Measurements from ENCODE around the gene CPZ. TPM values are rescaled to one million over a fixed set of nuclear protein-coding genes. Genes with fewer than 3 reads are reported as not detected.

CPZ gene
- total and polyA plus RNA-seq, 10 donors = 0.11 to 8.5 (median 0.93) TPM; not detected in 1

GRCh38 chr4:8614365-8615193 is 22.0 kb downstream of the CPZ start:
- H3K36me3 ChIP-seq = no peaks in the 10 kb centered on the region
- no peak overlapping the region for H3K27ac ChIP-seq
- no peak overlapping the region for H3K4me3 ChIP-seq
- intact Hi-C loops (cut with DNase I; ENCODE audit: low total_unique reads) = no loop called here
- DNase-seq = no peak
- no peak for TF ChIP-seq POLR2A (IDR thresholded peaks at IDR 0.05)
- no peak for TF ChIP-seq POLR2AphosphoS5 (IDR thresholded peaks at IDR 0.05)
- no peak for TF ChIP-seq CTCF (IDR thresholded peaks at IDR 0.05 in 8 of 11, conservative IDR thresholded peaks at IDR 0.05 in 3 of 11)
- 61 to 76% (median 65%) methylated on average over 22 of the region's 22 CpGs for WGBS, 5 donors
- H3K9me3 ChIP-seq = no peaks in the 10 kb centered on the region
- H3K27me3 ChIP-seq (replicated peaks in 1 of 7) = peaks cover 0 to 23% (median 0%) of the 10 kb centered on the region in 7 donors
- H3K4me1 ChIP-seq = no peaks in the 10 kb centered on the region

GRCh38 chr4:8615366-8615765 is 22.8 kb downstream of the CPZ start:
- H3K4me3 ChIP-seq = no peak overlapping the region
- no peak for DNase-seq
- H3K36me3 ChIP-seq = no peaks in the 10 kb centered on the region
- intact Hi-C loops (cut with DNase I; ENCODE audit: low total_unique reads) = no loop called here
- H3K4me1 ChIP-seq = no peaks in the 10 kb centered on the region
- peaks cover 0 to 16% (median 0%) of the 10 kb centered on the region in 7 donors for H3K27me3 ChIP-seq (replicated peaks in 1 of 7)
- 77 to 90% (median 82%) methylated on average over 12 to 13 of the region's 13 CpGs for WGBS, 5 donors
- TF ChIP-seq CTCF (IDR thresholded peaks at IDR 0.05 in 8 of 11, conservative IDR thresholded peaks at IDR 0.05 in 3 of 11) (no peak), POLR2A (IDR thresholded peaks at IDR 0.05) (no peak)
- no peak overlapping the region for H3K27ac ChIP-seq
- no peaks in the 10 kb centered on the region for H3K9me3 ChIP-seq

GRCh38 chr4:8615921-8616787 is 23.6 kb downstream of the CPZ start:
- H3K36me3 ChIP-seq = no peaks in the 10 kb centered on the region
- H3K4me3 ChIP-seq = no peak overlapping the region
- DNase-seq = no peak
- peaks cover 0 to 16% (median 0%) of the 10 kb centered on the region in 7 donors for H3K27me3 ChIP-seq (replicated peaks in 1 of 7)
- no peaks in the 10 kb centered on the region for H3K4me1 ChIP-seq
- intact Hi-C loops (cut with DNase I; ENCODE audit: low total_unique reads) = no loop called here
- H3K27ac ChIP-seq = no peak overlapping the region
- no peak for TF ChIP-seq POLR2A (IDR thresholded peaks at IDR 0.05)
- TF ChIP-seq CTCF (IDR thresholded peaks at IDR 0.05 in 8 of 11, conservative IDR thresholded peaks at IDR 0.05 in 3 of 11) = no peak
- TF ChIP-seq POLR2AphosphoS5 (IDR thresholded peaks at IDR 0.05) = no peak
- H3K9me3 ChIP-seq = no peaks in the 10 kb centered on the region
- 71 to 85% (median 79%) methylated on average over 26 of the region's 26 CpGs for WGBS, 5 donors

GRCh38 chr4:8616831-8617230 is 24.3 kb downstream of the CPZ start:
- Histone ChIP-seq H3K9me3 (no peaks in the 10 kb centered on the region), H3K27me3 (replicated peaks in 1 of 7) (peaks cover 0 to 16% (median 0%) of the 10 kb centered on the region in 7 donors), H3K27ac (no peak overlapping the region), H3K4me1 (no peaks in the 10 kb centered on the region), H3K4me3 (no peak overlapping the region), H3K36me3 (no peaks in the 10 kb centered on the region)
- WGBS, 5 donors = 77 to 90% (median 85%) methylated on average over 8 to 16 of the region's 16 CpGs
- no peak for DNase-seq
- TF ChIP-seq POLR2AphosphoS5 (IDR thresholded peaks at IDR 0.05) = no peak
- no peak for TF ChIP-seq CTCF (IDR thresholded peaks at IDR 0.05 in 8 of 11, conservative IDR thresholded peaks at IDR 0.05 in 3 of 11)
- no peak for TF ChIP-seq POLR2A (IDR thresholded peaks at IDR 0.05)
- intact Hi-C loops (cut with DNase I; ENCODE audit: low total_unique reads) = no loop called here
